GM06990 (cell line): ENCODE results near the gene FBXO31.
A peak's percentile ranks its signal among the peaks of the same experiment; 100 is the strongest.

ENCODE experiments used
- DNase-seq: peaks from one replicate; pipeline ENCODE4 v3.0.0-alpha.2; 2011; ENCODE audit not compliant: insufficient read length; ENCODE audit errors: extremely low read depth
- H3K27me3 ChIP-seq: replicated peaks from 2 replicates; pipeline ENCODE4 v1.6.0; 2011; ENCODE audit warnings: low read length; ENCODE audit not compliant: control insufficient read depth, insufficient read depth
- H3K36me3 ChIP-seq: 2 replicates; pipeline ENCODE4 v1.5.1; 2011; ENCODE audit warnings: low read length; ENCODE audit not compliant: control insufficient read depth, insufficient read depth
- H3K4me3 ChIP-seq: replicated peaks from 2 replicates; pipeline ENCODE4 v1.5.1; 2011; ENCODE audit warnings: low read depth, mild to moderate bottlenecking, control low read depth, low read length
- CTCF ChIP-seq: IDR thresholded peaks from 2 replicates; pipeline ENCODE4 v1.5.1; 2011; ENCODE audit warnings: low read length, control low read depth, mild to moderate bottlenecking, inconsistent platforms; ENCODE audit not compliant: insufficient read depth, poor library complexity, severe bottlenecking

The FBXO31 gene

DNA sequence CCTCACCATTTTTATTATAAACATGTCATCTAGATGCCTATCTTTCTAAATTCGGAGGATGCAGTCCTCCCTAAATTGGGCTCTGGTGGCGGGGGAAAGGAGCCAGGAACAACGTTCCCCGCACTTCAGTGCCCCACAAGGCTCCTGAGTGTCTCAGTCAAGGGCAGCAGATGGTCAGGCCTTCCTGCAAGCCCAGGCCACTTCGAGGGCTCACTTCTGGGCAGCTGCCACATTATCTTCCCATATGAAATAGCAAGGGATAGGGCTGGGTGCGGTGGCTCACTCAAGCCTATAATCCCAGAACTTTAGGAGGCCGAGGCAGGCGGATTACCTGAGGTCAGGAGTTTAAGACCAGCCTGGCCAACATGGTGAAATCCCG is 32.3 kb downstream of the FBXO31 start:
- TF ChIP-seq CTCF = no peak
- Histone ChIP-seq H3K4me3 (no peak overlapping the region), H3K36me3 (peaks cover 4% of the 10 kb centered on the region), H3K27me3 (no peaks in the 10 kb centered on the region)
- no peak for DNase-seq

- H3K27me3 ChIP-seq = no peaks in the 10 kb centered on the region
- peaks cover 4% of the 10 kb centered on the region for H3K36me3 ChIP-seq
- DNase-seq = no peak
- H3K4me3 ChIP-seq = no peak overlapping the region
- TF ChIP-seq CTCF = no peak
Measured at GRCh38 chr16:87350681-87351319, 32.8 kb downstream of the FBXO31 start.

DNA sequence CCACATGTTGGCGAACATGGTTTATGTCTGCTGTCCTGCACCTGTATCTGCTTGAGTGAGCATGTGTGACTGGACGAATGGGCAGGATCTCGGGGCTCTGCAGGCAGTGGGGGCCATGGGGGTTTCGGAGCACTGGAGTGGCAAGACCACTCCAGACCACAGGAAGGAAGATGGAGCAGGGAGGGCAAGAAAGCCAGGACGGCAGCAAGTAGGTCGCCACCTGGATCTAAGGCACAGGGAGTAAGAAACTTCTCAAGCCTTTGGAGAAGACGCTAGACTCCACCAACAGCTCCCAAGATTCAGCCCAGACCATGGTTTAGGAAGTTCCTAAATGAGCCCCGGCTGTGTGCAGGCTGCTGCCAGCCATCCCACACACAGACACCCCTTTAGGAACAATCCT is 33.5 kb downstream of the FBXO31 start:
- Histone ChIP-seq H3K4me3 (no peak overlapping the region), H3K36me3 (peaks cover 4% of the 10 kb centered on the region), H3K27me3 (no peaks in the 10 kb centered on the region)
- TF ChIP-seq CTCF = no peak
- DNase-seq = no peak

DNA sequence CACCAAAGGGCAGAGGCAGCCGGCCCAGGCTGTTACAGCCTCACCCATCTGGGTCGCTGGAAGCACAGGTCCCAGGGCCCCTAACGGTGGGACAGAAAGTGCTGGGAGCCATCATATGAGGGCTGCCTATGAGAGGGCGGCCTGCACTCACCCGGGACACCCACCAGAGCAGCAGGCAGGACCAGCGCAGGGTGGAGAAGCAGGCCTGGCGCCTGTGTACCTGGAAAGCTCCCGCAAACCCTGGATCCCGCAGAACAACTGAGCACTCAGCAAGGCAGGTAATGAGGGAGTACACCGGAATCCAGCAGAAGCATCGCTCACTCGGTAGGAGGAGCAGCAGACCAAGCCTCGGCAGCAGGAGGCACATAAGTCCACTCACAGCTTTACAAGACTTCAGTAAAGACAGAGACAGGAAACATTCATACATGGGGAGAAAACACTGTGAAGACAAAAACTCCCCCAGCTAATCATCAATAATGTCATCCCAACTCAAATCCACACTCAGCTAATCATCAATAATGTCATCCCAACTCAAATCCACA is 34.9 kb downstream of the FBXO31 start:
- DNase-seq = no peak
- TF ChIP-seq CTCF = no peak
- Histone ChIP-seq H3K36me3 (peaks cover 8% of the 10 kb centered on the region), H3K27me3 (no peaks in the 10 kb centered on the region), H3K4me3 (no peak overlapping the region)

- peak; percentile 19 for TF ChIP-seq CTCF
- Histone ChIP-seq H3K36me3 (peaks cover 10% of the 10 kb centered on the region), H3K4me3 (no peak overlapping the region), H3K27me3 (no peaks in the 10 kb centered on the region)
- DNase-seq = no peak
Measured at GRCh38 chr16:87347932-87348615, 35.5 kb downstream of the FBXO31 start.
